Left ventricle myocardium superior (tissue), 1 donor: ENCODE results near the gene SFMBT1. TPM values are rescaled to one million over a fixed set of nuclear protein-coding genes. Genes with fewer than 3 reads are reported as not detected.

Source experiments
- ATAC-seq: fragments of 200-7000 bp; cut with Tn5 transposase; one replicate; pipeline ENCODE4 v1.9.1; 2020; ENCODE audit warnings: mild to moderate bottlenecking, moderate library complexity
- DNase-seq: peaks from one replicate; pipeline ENCODE4 v3.0.0-alpha.2; 2020
- intact Hi-C: fragments of 100-400 bp; cut with micrococcal nuclease; formaldehyde crosslinking; loops from one replicate; pipeline ENCODE4 v1.11.0; 2022
- long read RNA-seq: library from polyadenylated mRNA; unstranded; transcript quantifications from one replicate; pipeline ENCODE4 v2.0.0, GENCODE V29; 2021
- total RNA-seq: library from RNA; stranded (reverse); fragmentation: NEBNext Ultra II Directional; extraction: Animal tissue kit (Norgen Biotek cat#: 25700); gene quantifications from one replicate; pipeline ENCODE4 v1.2.1, GENCODE V29; 2021
- donor health status: DM: no; HTN: yes; CAD: no; lungs with severe emphysema.

SFMBT1 gene, protein sequence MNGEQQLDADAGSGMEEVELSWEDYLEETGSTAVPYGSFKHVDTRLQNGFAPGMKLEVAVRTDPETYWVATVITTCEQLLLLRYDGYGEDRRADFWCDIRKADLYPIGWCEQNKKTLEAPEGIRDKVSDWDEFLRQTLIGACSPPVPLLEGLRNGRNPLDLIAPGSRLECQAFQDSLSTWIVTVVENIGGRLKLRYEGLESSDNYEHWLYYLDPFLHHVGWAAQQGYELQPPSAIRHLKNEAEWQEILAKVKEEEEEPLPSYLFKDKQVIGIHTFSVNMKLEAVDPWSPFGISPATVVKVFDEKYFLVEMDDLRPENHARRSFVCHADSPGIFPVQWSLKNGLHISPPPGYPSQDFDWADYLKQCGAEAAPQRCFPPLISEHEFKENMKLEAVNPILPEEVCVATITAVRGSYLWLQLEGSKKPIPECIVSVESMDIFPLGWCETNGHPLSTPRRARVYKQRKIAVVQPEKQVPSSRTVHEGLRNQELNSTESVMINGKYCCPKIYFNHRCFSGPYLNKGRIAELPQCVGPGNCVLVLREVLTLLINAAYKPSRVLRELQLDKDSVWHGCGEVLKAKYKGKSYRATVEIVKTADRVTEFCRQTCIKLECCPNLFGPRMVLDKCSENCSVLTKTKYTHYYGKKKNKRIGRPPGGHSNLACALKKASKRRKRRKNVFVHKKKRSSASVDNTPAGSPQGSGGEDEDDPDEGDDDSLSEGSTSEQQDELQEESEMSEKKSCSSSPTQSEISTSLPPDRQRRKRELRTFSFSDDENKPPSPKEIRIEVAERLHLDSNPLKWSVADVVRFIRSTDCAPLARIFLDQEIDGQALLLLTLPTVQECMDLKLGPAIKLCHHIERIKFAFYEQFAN
- 20.0 TPM for total RNA-seq
- long read RNA-seq, full-length matches to known transcripts = 6 of 37 reads
- long read RNA-seq, partial matches to known transcripts = 25 of 37 reads
- long read RNA-seq, other reads (novel, unspliced or antisense) = 6 of 37 reads

DNA sequence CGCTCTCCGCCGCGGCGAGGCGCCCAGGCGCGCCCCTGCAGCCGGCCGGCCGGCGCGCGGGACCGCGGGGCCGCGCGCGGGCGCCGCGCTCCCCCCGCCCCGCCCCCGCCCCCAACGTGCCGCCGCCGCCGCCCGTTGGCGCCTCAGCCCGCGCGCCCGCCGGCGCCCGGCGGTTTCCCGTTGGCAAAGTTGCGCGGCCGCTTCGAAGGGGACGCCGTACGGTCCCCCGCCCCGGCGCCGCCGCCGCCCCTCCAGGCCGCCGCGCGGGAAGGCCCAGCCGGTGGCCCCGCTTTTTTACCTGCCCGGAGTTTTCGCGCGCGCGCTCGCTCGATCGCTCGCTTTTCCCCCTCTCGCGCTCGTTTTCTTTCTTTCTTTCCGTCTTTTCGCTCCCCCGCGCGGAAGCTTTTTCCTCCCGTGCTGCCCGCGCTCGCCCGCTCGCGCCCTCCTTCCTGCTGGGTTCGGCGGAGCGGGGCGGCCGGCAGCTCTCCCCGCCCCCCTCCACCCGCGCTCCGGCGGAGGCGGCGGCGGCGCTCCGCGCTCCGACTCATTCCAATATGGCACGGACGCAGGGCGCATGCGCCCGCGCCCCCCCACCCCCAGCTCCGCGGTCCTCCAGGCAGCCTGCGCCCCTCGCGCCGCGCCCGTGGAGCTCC is at the start of gene SFMBT1:
Gene SFMBT1, minus strand, starts transcription at position 556 of the 653 bp plus-strand sequence. CDS start 76,945 bp downstream, outside the sequence.
- ATAC-seq (peak; percentile 84), DNase-seq (peak; percentile 87)
- intact Hi-C loops = no loop called here

DNA sequence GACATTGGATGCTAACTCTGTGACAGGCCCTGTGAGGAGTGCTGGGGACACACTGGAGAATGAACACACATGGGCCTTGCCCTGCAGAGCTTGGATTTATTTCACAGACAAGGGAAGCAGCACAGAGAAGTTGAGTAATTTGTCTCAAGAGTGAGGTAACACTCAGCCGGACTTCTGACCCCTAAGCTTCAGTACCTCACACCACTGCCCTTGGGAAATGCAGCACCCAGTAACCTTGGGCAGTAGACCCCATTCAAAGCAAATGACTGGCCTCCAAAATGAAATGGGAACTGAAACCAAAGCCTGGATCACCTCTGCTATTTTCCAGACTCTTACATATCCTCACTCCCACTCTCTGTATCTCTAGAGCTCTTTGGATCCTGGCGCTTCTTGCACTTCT is 47.1 kb upstream of the SFMBT1 start:
- ATAC-seq (no peak), DNase-seq (no peak)
- intact Hi-C loops = no loop called here

DNA sequence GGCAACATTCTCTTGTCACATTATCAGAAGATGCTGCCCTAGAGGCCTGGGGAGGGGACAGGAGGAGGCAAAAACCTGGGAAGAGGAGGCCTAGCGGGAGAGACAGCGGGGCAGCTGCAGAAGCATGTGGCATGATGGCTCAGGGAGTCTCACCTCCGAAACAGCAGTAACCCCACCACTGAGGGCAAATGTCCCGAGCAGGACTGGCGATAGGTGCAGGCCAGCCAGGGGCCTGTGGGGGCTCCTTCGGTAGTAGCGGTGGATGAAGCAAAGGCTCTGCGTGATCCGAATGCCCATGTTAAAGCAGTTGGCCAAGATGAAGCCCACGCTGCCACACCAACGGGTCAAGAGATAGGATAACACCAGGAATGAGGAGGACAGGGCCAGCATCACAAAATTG is 46.3 kb upstream of the SFMBT1 start:
- ATAC-seq = no peak
- no peak for DNase-seq
- intact Hi-C loops = no loop called here

DNA sequence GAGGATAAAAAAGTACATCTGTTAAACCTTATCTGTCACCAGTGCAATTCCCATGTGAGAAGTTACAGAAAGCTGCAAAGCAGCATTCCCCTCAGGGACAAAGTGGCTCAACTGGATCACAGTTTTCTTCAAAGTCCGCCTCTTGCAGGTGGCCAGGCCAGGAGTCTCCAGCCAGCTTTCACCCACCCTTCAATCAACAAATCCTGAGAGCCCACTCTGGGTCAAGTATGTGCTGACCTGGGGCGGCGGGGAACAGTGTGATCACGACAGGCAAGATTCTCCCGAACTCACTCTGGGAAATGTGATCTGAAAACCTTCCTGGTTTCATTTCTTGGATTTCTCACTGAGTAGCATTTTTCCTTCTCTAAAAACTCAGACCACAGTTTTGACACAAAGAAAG is 45.1 kb upstream of the SFMBT1 start:
- ATAC-seq = no peak
- no peak for DNase-seq
- intact Hi-C loops = no loop called here

DNA sequence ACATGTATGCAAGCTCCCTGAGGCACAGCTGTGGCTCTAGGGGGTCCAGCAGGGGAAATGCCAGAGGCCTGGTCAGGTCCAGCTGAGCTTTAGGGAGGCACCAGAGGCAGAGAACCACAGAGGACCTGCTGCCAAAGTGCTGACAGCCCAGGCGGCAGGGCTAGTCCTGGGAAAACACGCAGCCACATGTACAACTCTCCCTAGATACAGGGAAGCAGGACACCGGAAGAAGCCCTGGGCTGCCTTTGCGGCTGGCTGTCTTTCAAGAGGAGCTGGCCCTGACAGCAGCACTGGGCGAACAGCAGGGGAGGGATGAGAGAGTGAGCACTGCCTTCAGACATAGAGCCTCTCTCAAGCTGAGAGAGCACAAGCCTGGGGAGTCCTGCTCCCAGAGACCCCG is 43.6 kb upstream of the SFMBT1 start:
- intact Hi-C loops = no loop called here
- DNase-seq (peak; percentile 84), ATAC-seq (peak; percentile 90)

DNA sequence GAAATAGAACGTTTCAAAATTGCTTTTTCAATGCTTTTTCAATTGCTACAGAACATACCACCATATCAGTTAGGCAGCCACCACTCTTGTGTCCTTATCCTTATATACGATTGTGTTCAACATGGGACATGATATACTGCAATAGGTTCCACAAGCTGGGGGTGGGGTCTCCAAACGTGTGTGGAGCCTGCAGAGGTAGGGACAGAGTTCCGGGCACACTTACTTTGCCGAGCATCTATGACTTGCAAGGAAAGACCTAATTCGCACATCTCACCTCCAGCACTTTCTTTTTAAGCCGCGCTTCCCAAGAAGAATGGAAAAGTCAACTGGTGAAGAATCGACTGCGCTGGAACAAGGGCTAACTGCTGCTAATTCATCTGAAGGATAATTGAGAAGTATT is 39.6 kb upstream of the SFMBT1 start:
- DNase-seq = no peak
- intact Hi-C loops = no loop called here
- ATAC-seq = no peak

DNA sequence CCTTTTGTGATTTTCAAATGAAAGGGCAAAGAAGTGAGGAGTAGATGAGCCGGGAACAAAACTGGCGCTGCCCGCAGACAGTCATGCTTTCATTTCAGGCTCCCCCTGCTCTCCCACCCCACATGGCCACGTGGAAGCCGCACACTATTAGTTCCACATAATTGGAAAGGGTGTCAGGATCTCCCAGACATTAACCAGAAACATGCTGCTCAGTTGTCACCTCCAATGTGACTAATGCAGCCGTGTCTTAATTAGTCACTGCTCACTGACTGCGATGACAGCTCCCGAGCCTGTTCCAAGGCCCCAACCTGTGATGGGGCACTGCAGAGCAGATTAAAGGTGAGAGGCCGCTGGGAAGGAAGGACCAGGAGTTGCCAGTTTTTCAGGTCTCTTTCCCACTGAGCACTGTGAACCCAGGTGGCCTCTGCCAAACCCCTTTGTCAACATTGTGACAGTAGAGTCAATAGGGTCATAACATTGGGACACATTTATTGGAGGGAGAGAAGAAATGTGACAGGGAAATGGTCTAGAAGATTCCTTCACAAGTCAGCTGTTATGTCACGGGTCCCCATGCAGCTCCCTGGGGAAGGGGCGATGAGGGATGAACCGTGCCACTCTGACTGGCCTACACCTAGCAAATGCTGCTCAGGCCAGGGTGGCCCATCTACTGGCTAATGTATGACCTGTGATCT is 38.6 kb upstream of the SFMBT1 start:
- intact Hi-C loops = no loop called here
- DNase-seq (peak; percentile 75), ATAC-seq (peak; percentile 88)

DNA sequence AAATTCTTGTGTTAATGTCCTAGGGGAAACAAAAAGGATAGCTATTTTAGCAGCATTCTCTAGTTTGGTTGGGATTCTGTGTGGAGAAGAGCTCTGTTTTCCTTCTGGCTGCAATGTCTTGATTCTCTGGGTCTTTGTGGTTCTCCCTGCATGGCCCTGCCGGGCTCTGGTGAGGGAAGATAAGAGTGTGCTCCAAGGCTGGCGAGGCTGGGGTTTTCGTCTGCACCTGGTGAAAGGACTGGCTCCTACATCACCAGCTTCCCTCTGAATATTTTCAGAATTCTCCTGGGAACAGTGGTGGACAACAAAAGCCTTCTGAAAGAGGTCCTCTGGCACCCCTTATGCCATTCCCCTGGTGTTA is 38.1 kb upstream of the SFMBT1 start:
- ATAC-seq (peak; percentile 44), DNase-seq (peak; percentile 44)
- intact Hi-C loops = no loop called here

DNA sequence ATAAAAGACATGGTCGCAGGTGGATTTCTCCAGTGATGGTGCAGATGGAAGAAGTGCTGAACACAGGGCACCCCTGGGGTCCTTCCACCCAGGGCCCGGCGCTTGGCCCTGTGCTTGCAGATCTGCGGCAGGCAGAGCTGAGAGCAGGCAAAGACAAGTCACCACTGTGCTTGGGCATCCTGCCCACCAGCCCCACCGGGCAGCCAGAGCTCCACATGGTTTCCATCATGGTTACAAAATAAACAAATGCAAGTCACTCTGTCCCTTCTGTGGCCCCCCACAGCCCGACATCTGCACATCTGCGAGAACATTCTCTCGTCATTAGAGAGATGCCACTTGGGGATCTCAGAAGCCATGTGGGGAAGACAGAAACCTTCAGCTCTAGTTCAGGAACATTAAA is 37.6 kb upstream of the SFMBT1 start:
- DNase-seq = peak; percentile 87
- intact Hi-C loops = no loop called here
- ATAC-seq = peak; percentile 71

DNA sequence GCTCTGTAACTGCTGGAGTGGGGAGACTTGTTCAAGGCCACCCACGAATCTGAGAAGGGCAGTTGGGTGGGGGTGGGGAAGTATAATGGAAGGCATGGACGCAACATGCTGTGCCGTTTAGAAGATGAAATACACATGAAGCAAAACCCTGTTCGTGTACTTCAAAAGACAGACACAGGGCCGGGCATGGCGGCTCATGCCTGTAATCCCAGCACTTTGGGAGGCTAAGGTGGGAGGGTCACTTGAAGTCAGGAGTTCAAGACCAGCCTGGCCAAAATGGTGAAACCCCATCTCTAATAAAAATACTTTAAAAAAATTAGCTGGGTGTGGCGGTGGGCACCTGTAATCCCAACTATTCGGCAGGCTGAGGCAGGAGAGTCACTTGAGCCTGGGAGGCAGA is 36.9 kb upstream of the SFMBT1 start:
- intact Hi-C loops = no loop called here
- ATAC-seq (no peak), DNase-seq (no peak)

DNA sequence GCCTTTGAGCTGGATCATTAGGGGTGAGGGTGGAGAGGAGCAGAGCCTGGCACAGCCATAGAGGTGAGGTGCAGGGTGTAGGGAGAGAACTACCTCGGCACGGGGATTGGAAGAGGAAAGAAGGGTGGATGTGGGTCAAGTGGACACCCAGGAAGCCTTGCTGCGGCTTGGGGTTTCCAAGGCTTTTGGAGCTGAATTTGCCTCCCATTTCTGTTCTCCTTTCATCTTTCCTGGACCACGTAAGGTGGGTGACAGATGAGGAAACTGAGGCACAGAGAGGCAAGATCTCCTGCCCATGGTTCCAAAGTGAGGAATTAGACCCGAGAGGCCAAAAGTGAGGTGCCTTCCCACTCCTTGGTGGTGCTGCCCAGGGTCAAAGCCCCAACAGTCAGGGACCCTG is 35.4 kb upstream of the SFMBT1 start:
- intact Hi-C loops = no loop called here
- DNase-seq (no peak), ATAC-seq (no peak)

DNA sequence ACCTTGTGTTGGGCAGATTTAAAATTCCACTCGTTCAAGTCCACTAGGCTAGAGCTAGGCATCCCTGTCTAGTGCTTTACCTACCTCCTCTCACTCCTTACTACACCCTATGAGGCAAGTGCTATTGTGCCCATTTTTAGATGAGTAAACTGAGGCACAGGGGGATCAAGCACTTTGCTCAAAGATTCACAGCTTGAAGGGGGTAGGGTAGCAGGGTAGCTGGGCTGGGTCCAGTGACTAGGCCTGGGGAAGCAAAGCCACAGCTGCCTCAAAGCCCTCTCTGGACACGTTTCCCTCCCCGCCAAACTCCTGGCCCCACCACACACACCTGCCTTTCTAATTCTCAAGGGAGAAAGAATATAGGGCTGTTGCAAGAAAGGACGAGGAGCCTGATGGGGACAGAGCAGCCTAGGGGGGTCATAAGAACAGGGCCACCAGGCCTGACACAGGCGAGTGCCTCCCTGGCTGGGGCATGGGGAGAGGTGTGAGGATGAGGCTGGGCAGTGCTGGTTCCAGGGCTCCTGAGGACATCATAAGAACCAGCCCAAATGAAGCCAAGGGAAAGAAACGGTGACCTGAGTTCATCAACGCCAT is 34.8 kb upstream of the SFMBT1 start:
- intact Hi-C loops = no loop called here
- ATAC-seq (no peak), DNase-seq (no peak)

DNA sequence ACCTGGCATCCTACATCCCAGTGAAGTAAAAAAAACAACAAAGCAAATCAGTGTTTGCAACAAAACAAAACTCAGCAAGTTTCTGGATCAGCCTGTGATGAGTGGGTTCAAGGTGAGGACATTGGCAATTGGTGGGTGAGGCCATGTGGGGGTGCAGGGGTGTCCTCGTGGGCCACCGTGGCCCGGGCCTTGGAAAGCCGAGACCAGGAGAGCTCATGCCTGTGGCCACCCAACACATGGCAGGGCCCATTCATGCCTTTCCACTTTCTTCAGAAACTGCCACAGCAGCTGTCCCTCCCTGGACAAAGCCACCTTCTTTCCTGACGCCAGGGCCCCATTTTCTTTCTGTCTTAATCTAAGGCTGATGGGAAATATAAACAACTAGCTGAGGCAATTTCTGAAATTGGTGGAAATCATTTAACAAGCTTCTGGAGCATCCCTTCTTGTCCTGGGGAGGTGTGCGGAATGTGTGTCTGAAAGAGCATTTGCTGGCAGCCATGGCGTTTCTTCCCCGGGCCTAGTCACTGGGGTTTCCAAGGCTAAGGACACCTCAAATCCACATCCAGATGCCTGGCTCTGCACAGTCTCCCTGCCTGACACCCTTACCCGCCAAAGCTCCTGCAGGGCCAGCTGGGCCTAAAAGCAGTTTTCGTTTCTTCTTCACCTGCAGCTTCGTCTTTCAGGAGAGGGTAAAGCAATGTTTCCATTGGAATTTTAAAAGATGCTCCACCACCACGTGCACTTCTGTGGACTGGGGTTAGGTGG is 34.1 kb upstream of the SFMBT1 start:
- DNase-seq (no peak), ATAC-seq (no peak)
- intact Hi-C loops = no loop called here

DNA sequence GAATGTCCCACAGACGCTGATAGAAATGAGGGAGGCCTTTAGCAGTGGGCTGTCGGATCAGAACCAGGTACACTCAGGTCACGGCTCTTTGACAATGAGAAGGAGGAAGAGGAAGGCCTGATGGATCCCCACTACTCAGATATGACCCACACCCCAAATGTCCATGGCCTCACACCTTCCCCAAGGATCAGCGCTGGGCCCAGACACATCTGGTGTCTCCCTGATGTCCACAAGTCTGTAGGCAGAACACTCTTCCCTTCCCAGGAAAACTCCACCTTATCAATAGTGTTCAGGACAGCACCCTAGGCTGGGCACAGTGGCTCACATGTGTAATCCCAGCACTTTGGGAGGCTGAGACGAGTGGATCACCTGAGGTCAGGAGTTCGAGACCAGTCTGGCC is 33.3 kb upstream of the SFMBT1 start:
- intact Hi-C loops = no loop called here

DNA sequence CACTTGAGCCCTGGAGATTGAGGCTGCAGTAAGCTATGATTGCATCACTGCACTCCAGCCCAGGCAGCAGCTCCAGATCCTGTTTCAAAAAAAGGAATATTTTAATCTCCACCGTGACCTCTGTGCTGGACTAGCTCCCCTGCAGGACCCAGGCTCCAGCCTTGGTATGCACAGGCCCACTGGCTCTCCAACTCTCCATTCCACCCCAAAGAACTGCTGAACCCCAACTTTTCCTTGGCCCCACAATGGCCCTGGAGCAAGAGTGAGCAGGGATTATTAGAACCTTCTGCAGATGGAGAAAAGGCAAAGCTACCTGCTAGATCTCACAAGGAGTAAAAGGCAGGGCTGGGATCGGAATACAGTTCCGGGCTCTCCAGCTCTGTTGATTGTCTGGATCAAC is 32.8 kb upstream of the SFMBT1 start:
- ATAC-seq (no peak), DNase-seq (no peak)
- intact Hi-C loops = no loop called here

More for the DNA sequence above, 33.3 kb upstream of the SFMBT1 start:
- DNase-seq (no peak), ATAC-seq (no peak)

DNA sequence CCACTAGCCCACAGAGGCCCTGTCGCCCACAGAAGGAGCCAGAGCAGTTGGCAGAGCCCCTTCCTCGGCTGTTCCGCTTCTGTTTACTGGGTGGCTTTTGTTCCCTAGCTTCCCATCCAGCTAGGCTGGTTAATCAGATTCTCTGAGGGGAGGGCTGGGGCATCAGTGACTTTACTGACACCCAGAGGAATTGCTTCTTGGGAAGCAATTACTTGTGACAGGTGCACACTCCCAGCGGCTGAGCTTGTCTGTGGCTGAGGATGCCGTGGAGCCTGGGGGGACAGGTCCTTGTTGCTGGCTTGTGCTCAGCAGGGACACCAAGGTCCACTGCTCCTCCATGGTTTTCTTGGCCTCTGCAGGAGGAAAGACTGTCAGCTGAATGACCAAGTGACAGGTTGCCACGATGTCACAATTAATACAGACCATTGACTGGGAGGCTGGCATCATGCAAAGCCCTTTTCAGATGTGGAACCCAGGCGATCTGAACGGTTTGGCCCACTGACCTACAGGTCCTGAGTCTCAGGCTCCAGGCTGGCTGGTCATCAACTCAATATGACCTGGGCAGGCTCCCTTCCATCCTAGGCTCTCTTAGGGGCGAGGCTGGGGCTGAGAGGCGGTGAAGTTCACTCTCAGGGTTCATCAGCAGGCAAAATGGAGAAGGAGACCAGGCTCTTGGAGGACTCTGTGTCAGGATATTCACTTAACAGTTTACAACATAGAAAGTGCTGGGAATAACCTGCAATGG is 31.8 kb upstream of the SFMBT1 start:
- ATAC-seq (no peak), DNase-seq (no peak)
- intact Hi-C loops = no loop called here

DNA sequence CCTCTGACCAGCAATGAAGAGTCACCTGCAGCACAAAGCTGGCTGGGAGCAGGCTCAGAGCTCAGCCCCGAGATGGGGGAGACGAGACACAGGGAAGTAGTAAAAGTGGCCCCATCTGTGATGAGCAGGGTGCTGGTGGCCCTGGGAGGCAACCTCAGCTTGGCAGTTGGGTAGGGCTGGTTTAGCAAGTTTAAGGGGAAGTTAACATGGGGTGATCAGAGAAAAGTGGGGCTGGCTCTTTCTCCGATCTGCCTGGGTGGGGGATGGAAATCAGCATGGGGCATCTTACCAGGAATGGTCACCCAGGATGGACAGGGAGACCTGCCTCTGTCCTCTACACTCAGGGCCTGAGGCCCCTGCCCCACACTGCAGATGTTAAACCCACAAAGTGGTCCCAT is 29.9 kb upstream of the SFMBT1 start:
- ATAC-seq (no peak), DNase-seq (no peak)
- intact Hi-C loops = no loop called here
